Measurements from ENCODE around the gene DMBT1.

DMBT1 gene

DNA sequence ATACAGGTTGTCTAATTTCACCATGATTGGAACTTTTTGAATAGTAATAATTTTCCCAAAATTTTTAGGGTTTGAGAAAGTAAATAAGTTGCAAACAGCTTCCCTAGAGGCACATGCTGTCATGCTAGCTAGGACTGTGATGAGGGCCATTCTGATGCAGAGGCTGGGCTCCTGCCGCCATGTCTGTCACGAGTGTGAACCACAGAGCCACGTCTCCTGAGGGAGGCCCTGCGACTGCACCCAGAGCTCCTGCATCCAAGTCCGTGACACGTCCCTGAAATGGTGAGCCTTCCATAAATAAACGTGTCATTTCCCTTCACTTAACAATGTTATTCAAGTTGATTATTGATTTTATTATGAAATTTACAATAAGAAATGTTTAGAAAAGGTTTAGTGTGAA, 99.1 kb downstream of the DMBT1 start:
- no peaks in the 10 kb centered on the region for H3K36me3 ChIP-seq (replicated peaks; ENCODE audit: low read depth, low read length)
- no peak overlapping the region for H3K4me2 ChIP-seq (ENCODE audit: low read length)
- TF ChIP-seq CTCF (IDR thresholded peaks at IDR 0.05; ENCODE audit: low read depth, low read length), result no peak
- TF ChIP-seq EZH2phosphoT487 (IDR thresholded peaks at IDR 0.05; ENCODE audit: low read depth), result no peak
- no peak overlapping the region for H3K9ac ChIP-seq (ENCODE audit: low read length)
- H3K27me3 ChIP-seq (ENCODE audit: low read depth, low read length), result peaks cover 9% of the 10 kb centered on the region
- H3K9me3 ChIP-seq (ENCODE audit: insufficient read depth, low read length), result no peaks in the 10 kb centered on the region
- no peaks in the 10 kb centered on the region for H3K79me2 ChIP-seq (ENCODE audit: low read length)
- no peaks in the 10 kb centered on the region for H4K20me1 ChIP-seq (ENCODE audit: insufficient read depth, low read length)
- H3K27ac ChIP-seq (ENCODE audit: low read length), result no peak overlapping the region
- no peak overlapping the region for H2AFZ ChIP-seq (ENCODE audit: low read depth, low read length)
- no peak overlapping the region for H3K4me3 ChIP-seq (ENCODE audit: low read length)
- no peaks in the 10 kb centered on the region for H3K4me1 ChIP-seq (ENCODE audit: low read length)

- Histone ChIP-seq H3K36me3 (replicated peaks; ENCODE audit: low read depth, low read length) (no peaks in the 10 kb centered on the region), H3K27me3 (ENCODE audit: low read depth, low read length) (peaks cover 9% of the 10 kb centered on the region), H4K20me1 (ENCODE audit: insufficient read depth, low read length) (no peaks in the 10 kb centered on the region), H3K4me1 (ENCODE audit: low read length) (no peaks in the 10 kb centered on the region), H3K79me2 (ENCODE audit: low read length) (no peaks in the 10 kb centered on the region), H3K4me2 (ENCODE audit: low read length) (no peak overlapping the region), H3K9ac (ENCODE audit: low read length) (no peak overlapping the region), H2AFZ (ENCODE audit: low read depth, low read length) (no peak overlapping the region), H3K4me3 (ENCODE audit: low read length) (no peak overlapping the region), H3K9me3 (ENCODE audit: insufficient read depth, low read length) (no peaks in the 10 kb centered on the region), H3K27ac (ENCODE audit: low read length) (no peak overlapping the region)
- TF ChIP-seq CTCF (IDR thresholded peaks at IDR 0.05; ENCODE audit: low read depth, low read length) (no peak), EZH2phosphoT487 (IDR thresholded peaks at IDR 0.05; ENCODE audit: low read depth) (no peak)
Observed at GRCh38 chr10:122660696-122661095, 100.1 kb downstream of the DMBT1 start.

DNA sequence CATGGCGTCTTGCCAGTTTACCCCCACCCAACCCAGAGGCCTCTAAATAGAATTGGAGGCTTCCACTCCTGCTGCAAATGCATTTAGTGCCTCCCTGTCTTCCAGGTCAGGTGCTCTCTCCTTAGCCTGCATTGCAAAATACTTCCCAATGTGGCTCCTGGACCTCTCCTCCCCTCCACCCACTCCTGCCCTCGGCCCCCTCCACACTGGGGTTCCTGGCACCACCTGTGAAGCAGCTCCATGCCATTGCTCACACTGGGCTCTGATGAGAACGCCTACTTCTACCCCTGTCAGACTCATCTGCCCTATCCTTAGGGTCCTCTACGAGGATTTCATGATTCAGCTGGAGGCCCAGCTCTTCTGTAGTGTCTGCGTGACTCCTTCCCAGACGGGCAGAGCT, 101.7 kb downstream of the DMBT1 start:
- H3K27me3 ChIP-seq (ENCODE audit: low read depth, low read length), result peaks cover 9% of the 10 kb centered on the region

GRCh38 chr10:122663516-122664130, 103.1 kb downstream of the DMBT1 start:
- no peak overlapping the region for H3K27ac ChIP-seq (ENCODE audit: low read length)
- H3K27me3 ChIP-seq (ENCODE audit: low read depth, low read length), result peaks cover 9% of the 10 kb centered on the region
- H3K4me1 ChIP-seq (ENCODE audit: low read length), result no peaks in the 10 kb centered on the region
- no peaks in the 10 kb centered on the region for H3K9me3 ChIP-seq (ENCODE audit: insufficient read depth, low read length)
- H3K9ac ChIP-seq (ENCODE audit: low read length), result no peak overlapping the region
- no peaks in the 10 kb centered on the region for H3K79me2 ChIP-seq (ENCODE audit: low read length)
- TF ChIP-seq CTCF (IDR thresholded peaks at IDR 0.05; ENCODE audit: low read depth, low read length) (no peak), EZH2phosphoT487 (IDR thresholded peaks at IDR 0.05; ENCODE audit: low read depth) (no peak)
- H3K4me3 ChIP-seq (ENCODE audit: low read length), result no peak overlapping the region
- H3K4me2 ChIP-seq (ENCODE audit: low read length), result no peak overlapping the region
- H2AFZ ChIP-seq (ENCODE audit: low read depth, low read length), result no peak overlapping the region
- no peaks in the 10 kb centered on the region for H3K36me3 ChIP-seq (replicated peaks; ENCODE audit: low read depth, low read length)
- H4K20me1 ChIP-seq (ENCODE audit: insufficient read depth, low read length), result no peaks in the 10 kb centered on the region

More for the DNA sequence above, 101.7 kb downstream of the DMBT1 start:
- no peak overlapping the region for H3K4me2 ChIP-seq (ENCODE audit: low read length)
- H3K9ac ChIP-seq (ENCODE audit: low read length), result no peak overlapping the region
- TF ChIP-seq CTCF (IDR thresholded peaks at IDR 0.05; ENCODE audit: low read depth, low read length) (no peak), EZH2phosphoT487 (IDR thresholded peaks at IDR 0.05; ENCODE audit: low read depth) (no peak)
- no peaks in the 10 kb centered on the region for H3K36me3 ChIP-seq (replicated peaks; ENCODE audit: low read depth, low read length)
- H3K9me3 ChIP-seq (ENCODE audit: insufficient read depth, low read length), result no peaks in the 10 kb centered on the region
- H4K20me1 ChIP-seq (ENCODE audit: insufficient read depth, low read length), result no peaks in the 10 kb centered on the region
- no peak overlapping the region for H3K27ac ChIP-seq (ENCODE audit: low read length)
- no peaks in the 10 kb centered on the region for H3K4me1 ChIP-seq (ENCODE audit: low read length)
- H3K4me3 ChIP-seq (ENCODE audit: low read length), result no peak overlapping the region
- H3K79me2 ChIP-seq (ENCODE audit: low read length), result no peaks in the 10 kb centered on the region
- H2AFZ ChIP-seq (ENCODE audit: low read depth, low read length), result no peak overlapping the region

Measured in OCI-LY3 (cell line).